GM18505 (cell line): ENCODE results near the gene STAT5B.

Experiments
- ATAC-seq: cut with Tn5 transposase; IDR thresholded peaks from one replicate; pipeline ENCODE4 v1.9.1; 2021; ENCODE audit not compliant: unreplicated experiment
- POLR2A ChIP-seq: IDR thresholded peaks from 4 replicates; pipeline ENCODE4 v1.6.1; 2011; ENCODE audit warnings: borderline replicate concordance; ENCODE audit not compliant: insufficient read depth, insufficient read length; ENCODE audit errors: extremely low read depth

The STAT5B gene

DNA sequence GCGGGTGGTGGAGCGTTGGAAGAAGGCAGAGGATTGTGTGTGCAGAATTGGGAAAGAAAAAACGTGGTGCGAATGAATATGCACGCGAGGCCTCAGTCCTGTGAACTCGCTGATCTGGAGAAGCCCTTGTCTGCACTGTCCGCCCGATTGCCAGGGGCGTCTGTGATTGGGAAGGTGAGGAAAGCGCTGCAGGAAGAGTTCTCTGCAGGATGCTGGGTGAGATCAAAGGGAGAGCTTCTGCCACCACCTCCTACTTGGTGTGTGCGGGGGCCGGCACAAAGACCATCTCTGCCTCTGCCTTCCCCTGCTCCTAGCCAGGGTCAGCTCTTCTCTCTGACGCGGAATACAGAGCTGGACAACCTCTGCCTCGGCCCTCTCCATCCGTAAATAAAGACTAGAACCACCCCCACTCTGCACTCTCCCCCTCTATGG, 120.6 kb downstream of the STAT5B start:
- no peak for ATAC-seq
- no peak for TF ChIP-seq POLR2A

DNA sequence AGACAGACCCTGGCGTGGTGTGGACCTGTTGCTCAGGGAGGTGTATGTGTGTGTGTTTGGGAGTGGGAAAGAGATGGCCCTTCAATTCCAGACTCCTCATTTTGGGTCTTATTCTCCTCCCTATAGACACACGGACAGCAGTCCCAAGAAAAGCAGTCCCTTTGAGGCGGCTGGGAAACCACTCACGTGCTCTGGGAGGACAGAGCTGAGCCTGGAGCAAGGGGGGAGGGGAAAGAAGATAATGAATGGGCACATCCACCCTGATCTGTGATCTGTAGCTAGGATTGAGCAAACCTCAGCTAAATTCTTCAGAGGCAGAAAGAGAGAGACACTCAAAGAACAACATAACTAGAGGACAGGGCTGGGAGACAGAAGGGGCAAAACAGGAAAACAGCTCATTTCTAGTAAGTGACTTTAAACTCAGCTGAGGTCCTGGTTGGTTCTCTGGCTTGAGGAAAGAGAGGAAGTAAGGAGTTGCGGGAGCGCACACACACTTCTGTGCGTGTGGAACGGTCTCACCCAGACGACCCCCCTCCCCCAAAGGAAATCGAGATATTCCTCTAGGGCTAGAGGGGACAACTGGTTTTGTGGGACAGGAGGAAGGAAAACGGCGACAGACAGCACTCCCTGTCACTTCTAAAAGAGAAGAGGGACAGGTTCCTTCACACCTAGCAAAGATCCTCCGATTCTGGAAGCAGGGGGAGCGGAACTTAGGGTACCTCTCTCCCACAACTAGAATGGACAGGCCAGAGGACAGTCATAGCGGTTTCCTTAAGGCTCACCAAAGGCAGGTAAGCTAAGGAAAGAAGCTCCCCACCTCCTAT, 122.1 kb downstream of the STAT5B start:
- ATAC-seq = no peak
- TF ChIP-seq POLR2A = no peak
